ENCODE measurements around the gene SLC6A9.

Gene SLC6A9

GRCh38 chr1:44074415-44074814, 43.2 kb upstream of the SLC6A9 start:
- no peak overlapping the region for H3K4ac ChIP-seq (ENCODE audit: low read depth, low read length)
- H4K8ac ChIP-seq (ENCODE audit: low read depth, low read length) = no peak overlapping the region
- no peak overlapping the region for H3K27ac ChIP-seq (ENCODE audit: low read depth, low read length)
- H3K4me1 ChIP-seq (ENCODE audit: control insufficient read depth, low read depth, low read length) = no peaks in the 10 kb centered on the region
- H3K36me3 ChIP-seq (ENCODE audit: control insufficient read depth, insufficient read depth, low read length) = no peaks in the 10 kb centered on the region
- H3K79me1 ChIP-seq (ENCODE audit: low read length) = no peaks in the 10 kb centered on the region
- no peak overlapping the region for H2BK5ac ChIP-seq (ENCODE audit: low read length)
- no peak overlapping the region for H4K5ac ChIP-seq (ENCODE audit: low read length)
- H2BK120ac ChIP-seq (ENCODE audit: low read depth, low read length) = no peak overlapping the region
- H3K4me2 ChIP-seq (ENCODE audit: low read length) = no peak overlapping the region
- no peak overlapping the region for H2AK5ac ChIP-seq (ENCODE audit: low read length)
- no CpG with 5 or more reads among the region's 3 CpGs for WGBS (ENCODE audit: extremely low coverage, insufficient coverage, low lambda C conversion rate)
- no peak overlapping the region for H2BK15ac ChIP-seq (replicated peaks; ENCODE audit: low read depth)
- no peaks in the 10 kb centered on the region for H3K79me2 ChIP-seq (ENCODE audit: control insufficient read depth, insufficient read depth, low read length)
- H3K23ac ChIP-seq (ENCODE audit: low read length) = no peak overlapping the region
- DNase-seq = no peak
- no peak overlapping the region for H3K4me3 ChIP-seq (ENCODE audit: low read length)
- H3K27me3 ChIP-seq (ENCODE audit: insufficient read depth, low read length, poor library complexity) = no peaks in the 10 kb centered on the region
- H3K9ac ChIP-seq (ENCODE audit: low read length) = no peak overlapping the region
- H3K18ac ChIP-seq (ENCODE audit: low read length) = no peak overlapping the region
- no peak overlapping the region for H3K56ac ChIP-seq (ENCODE audit: low read length)

DNA sequence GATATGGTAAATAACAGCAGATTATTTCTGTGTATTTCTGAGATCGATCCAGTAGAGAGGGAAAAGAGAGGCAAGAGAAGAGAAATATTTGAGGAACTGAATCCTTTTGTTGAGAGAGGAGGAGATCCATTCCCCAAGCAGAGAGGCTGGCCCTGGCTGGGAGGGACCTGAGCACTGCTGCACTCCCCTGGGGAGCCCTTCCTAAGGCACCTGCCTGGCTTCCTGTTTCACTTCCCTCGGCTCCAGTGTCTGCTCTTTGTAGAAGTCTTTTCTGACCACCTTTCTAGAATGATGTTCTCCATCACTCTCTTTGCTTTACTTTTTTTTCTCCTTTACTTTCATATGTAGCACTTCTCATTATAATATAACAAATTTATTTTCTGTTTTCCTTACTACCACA, 42.3 kb upstream of the SLC6A9 start:
- no CpG with 5 or more reads among the region's 2 CpGs for WGBS (ENCODE audit: extremely low coverage, insufficient coverage, low lambda C conversion rate)
- no peak overlapping the region for H3K23ac ChIP-seq (ENCODE audit: low read length)

DNA sequence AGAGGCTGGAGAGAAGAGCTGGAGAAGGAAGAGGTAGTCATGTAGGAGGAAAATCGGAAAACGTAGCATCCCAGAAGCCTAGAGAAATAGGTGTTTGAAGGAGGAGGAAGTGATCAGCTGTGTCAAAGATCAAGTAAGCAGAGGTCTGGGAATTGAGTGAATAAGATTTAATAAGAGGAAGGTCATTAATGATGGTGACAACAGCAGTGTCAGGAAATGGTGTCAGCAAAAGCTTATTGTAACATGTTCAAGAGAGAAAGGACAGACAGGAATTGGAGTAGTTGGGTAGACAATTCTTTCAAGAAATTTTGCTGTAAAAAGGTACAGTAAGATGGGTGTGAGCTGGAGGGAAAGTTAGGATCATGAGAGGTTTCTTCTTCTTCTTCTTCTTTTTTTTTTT, 41.6 kb upstream of the SLC6A9 start:
- H2AK5ac ChIP-seq (ENCODE audit: low read length) = no peak overlapping the region
- no CpG with 5 or more reads among the region's 2 CpGs for WGBS (ENCODE audit: extremely low coverage, insufficient coverage, low lambda C conversion rate)
- no peak for DNase-seq
- no peak overlapping the region for H3K4me3 ChIP-seq (ENCODE audit: low read length)
- H4K5ac ChIP-seq (ENCODE audit: low read length) = no peak overlapping the region
- no peak overlapping the region for H3K4me2 ChIP-seq (ENCODE audit: low read length)
- no peak overlapping the region for H3K4ac ChIP-seq (ENCODE audit: low read depth, low read length)
- no peak overlapping the region for H2BK120ac ChIP-seq (ENCODE audit: low read depth, low read length)
- no peaks in the 10 kb centered on the region for H3K4me1 ChIP-seq (ENCODE audit: control insufficient read depth, low read depth, low read length)
- H3K79me1 ChIP-seq (ENCODE audit: low read length) = no peaks in the 10 kb centered on the region
- H4K8ac ChIP-seq (ENCODE audit: low read depth, low read length) = no peak overlapping the region
- no peak overlapping the region for H3K18ac ChIP-seq (ENCODE audit: low read length)
- no peak overlapping the region for H3K56ac ChIP-seq (ENCODE audit: low read length)
- no peak overlapping the region for H2BK5ac ChIP-seq (ENCODE audit: low read length)
- no peak overlapping the region for H3K27ac ChIP-seq (ENCODE audit: low read depth, low read length)
- H3K27me3 ChIP-seq (ENCODE audit: insufficient read depth, low read length, poor library complexity) = no peaks in the 10 kb centered on the region
- H2BK15ac ChIP-seq (replicated peaks; ENCODE audit: low read depth) = no peak overlapping the region
- H3K79me2 ChIP-seq (ENCODE audit: control insufficient read depth, insufficient read depth, low read length) = no peaks in the 10 kb centered on the region
- H3K36me3 ChIP-seq (ENCODE audit: control insufficient read depth, insufficient read depth, low read length) = no peaks in the 10 kb centered on the region
- H3K9ac ChIP-seq (ENCODE audit: low read length) = no peak overlapping the region
- no peak overlapping the region for H3K23ac ChIP-seq (ENCODE audit: low read length)

More for the DNA sequence above, 42.3 kb upstream of the SLC6A9 start:
- Histone ChIP-seq H3K4me2 (ENCODE audit: low read length) (no peak overlapping the region), H3K27me3 (ENCODE audit: insufficient read depth, low read length, poor library complexity) (no peaks in the 10 kb centered on the region), H4K5ac (ENCODE audit: low read length) (no peak overlapping the region), H3K79me1 (ENCODE audit: low read length) (no peaks in the 10 kb centered on the region), H3K18ac (ENCODE audit: low read length) (no peak overlapping the region), H3K4me3 (ENCODE audit: low read length) (no peak overlapping the region), H3K27ac (ENCODE audit: low read depth, low read length) (no peak overlapping the region), H3K56ac (ENCODE audit: low read length) (no peak overlapping the region), H3K4me1 (ENCODE audit: control insufficient read depth, low read depth, low read length) (no peaks in the 10 kb centered on the region), H2BK120ac (ENCODE audit: low read depth, low read length) (no peak overlapping the region), H3K4ac (ENCODE audit: low read depth, low read length) (no peak overlapping the region), H2BK5ac (ENCODE audit: low read length) (no peak overlapping the region), H3K9ac (ENCODE audit: low read length) (no peak overlapping the region), H2BK15ac (replicated peaks; ENCODE audit: low read depth) (no peak overlapping the region), H3K36me3 (ENCODE audit: control insufficient read depth, insufficient read depth, low read length) (no peaks in the 10 kb centered on the region), H2AK5ac (ENCODE audit: low read length) (no peak overlapping the region), H3K79me2 (ENCODE audit: control insufficient read depth, insufficient read depth, low read length) (no peaks in the 10 kb centered on the region), H4K8ac (ENCODE audit: low read depth, low read length) (no peak overlapping the region)
- DNase-seq = no peak

GRCh38 chr1:44072204-44072603, 40.9 kb upstream of the SLC6A9 start:
- H3K4me1 ChIP-seq (ENCODE audit: control insufficient read depth, low read depth, low read length) = no peaks in the 10 kb centered on the region
- H3K36me3 ChIP-seq (ENCODE audit: control insufficient read depth, insufficient read depth, low read length) = no peaks in the 10 kb centered on the region
- H3K79me2 ChIP-seq (ENCODE audit: control insufficient read depth, insufficient read depth, low read length) = no peaks in the 10 kb centered on the region
- no peak overlapping the region for H2BK120ac ChIP-seq (ENCODE audit: low read depth, low read length)
- H2BK15ac ChIP-seq (replicated peaks; ENCODE audit: low read depth) = no peak overlapping the region
- H3K79me1 ChIP-seq (ENCODE audit: low read length) = no peaks in the 10 kb centered on the region
- H4K8ac ChIP-seq (ENCODE audit: low read depth, low read length) = no peak overlapping the region
- H3K4ac ChIP-seq (ENCODE audit: low read depth, low read length) = no peak overlapping the region
- H3K23ac ChIP-seq (ENCODE audit: low read length) = no peak overlapping the region
- H3K27me3 ChIP-seq (ENCODE audit: insufficient read depth, low read length, poor library complexity) = no peaks in the 10 kb centered on the region
- H3K56ac ChIP-seq (ENCODE audit: low read length) = no peak overlapping the region
- DNase-seq = no peak
- no peak overlapping the region for H3K4me3 ChIP-seq (ENCODE audit: low read length)
- no peak overlapping the region for H3K4me2 ChIP-seq (ENCODE audit: low read length)
- H3K18ac ChIP-seq (ENCODE audit: low read length) = no peak overlapping the region
- H3K27ac ChIP-seq (ENCODE audit: low read depth, low read length) = no peak overlapping the region
- no peak overlapping the region for H4K5ac ChIP-seq (ENCODE audit: low read length)
- no peak overlapping the region for H2AK5ac ChIP-seq (ENCODE audit: low read length)
- H3K9ac ChIP-seq (ENCODE audit: low read length) = no peak overlapping the region
- no peak overlapping the region for H2BK5ac ChIP-seq (ENCODE audit: low read length)

DNA sequence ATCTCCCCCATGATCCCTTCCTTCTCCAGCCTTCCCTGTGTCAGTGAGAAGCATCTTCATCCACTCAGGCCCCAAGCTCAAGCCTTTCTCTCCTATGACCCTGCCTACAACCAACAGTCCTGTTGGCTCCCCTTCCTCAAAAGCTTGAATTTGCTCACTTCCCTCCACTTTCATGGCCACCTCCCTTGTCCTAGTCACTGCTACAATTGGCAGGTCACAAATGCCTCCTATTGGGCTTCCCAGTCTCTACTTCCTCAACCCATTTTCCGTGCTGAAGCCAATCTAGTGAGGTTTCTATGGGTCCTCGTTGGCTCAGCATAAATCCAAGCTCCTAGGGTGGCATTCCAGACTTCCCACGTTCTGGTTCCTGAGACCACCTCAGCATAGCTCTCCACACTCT, 40.2 kb upstream of the SLC6A9 start:
- H2BK15ac ChIP-seq (replicated peaks; ENCODE audit: low read depth) = no peak overlapping the region
- no peak overlapping the region for H3K4me2 ChIP-seq (ENCODE audit: low read length)
- no peaks in the 10 kb centered on the region for H3K36me3 ChIP-seq (ENCODE audit: control insufficient read depth, insufficient read depth, low read length)
- no peak overlapping the region for H3K4me3 ChIP-seq (ENCODE audit: low read length)
- no peak overlapping the region for H3K9ac ChIP-seq (ENCODE audit: low read length)
- no peaks in the 10 kb centered on the region for H3K4me1 ChIP-seq (ENCODE audit: control insufficient read depth, low read depth, low read length)
- no peak overlapping the region for H3K23ac ChIP-seq (ENCODE audit: low read length)
- no peak overlapping the region for H4K8ac ChIP-seq (ENCODE audit: low read depth, low read length)
- H3K18ac ChIP-seq (ENCODE audit: low read length) = no peak overlapping the region
- H3K27me3 ChIP-seq (ENCODE audit: insufficient read depth, low read length, poor library complexity) = no peaks in the 10 kb centered on the region
- no peak overlapping the region for H4K5ac ChIP-seq (ENCODE audit: low read length)
- no peak for DNase-seq
- no peak overlapping the region for H3K27ac ChIP-seq (ENCODE audit: low read depth, low read length)
- H2BK5ac ChIP-seq (ENCODE audit: low read length) = no peak overlapping the region
- H2AK5ac ChIP-seq (ENCODE audit: low read length) = no peak overlapping the region
- H3K56ac ChIP-seq (ENCODE audit: low read length) = no peak overlapping the region
- H3K4ac ChIP-seq (ENCODE audit: low read depth, low read length) = no peak overlapping the region
- no CpG with 5 or more reads among the region's 3 CpGs for WGBS (ENCODE audit: extremely low coverage, insufficient coverage, low lambda C conversion rate)
- no peak overlapping the region for H2BK120ac ChIP-seq (ENCODE audit: low read depth, low read length)
- no peaks in the 10 kb centered on the region for H3K79me2 ChIP-seq (ENCODE audit: control insufficient read depth, insufficient read depth, low read length)
- H3K79me1 ChIP-seq (ENCODE audit: low read length) = no peaks in the 10 kb centered on the region

- H3K79me2 ChIP-seq (ENCODE audit: control insufficient read depth, insufficient read depth, low read length) = no peaks in the 10 kb centered on the region
- no peak overlapping the region for H3K4me3 ChIP-seq (ENCODE audit: low read length)
- no peak for DNase-seq
- no peaks in the 10 kb centered on the region for H3K4me1 ChIP-seq (ENCODE audit: control insufficient read depth, low read depth, low read length)
- H2BK15ac ChIP-seq (replicated peaks; ENCODE audit: low read depth) = no peak overlapping the region
- H3K4ac ChIP-seq (ENCODE audit: low read depth, low read length) = no peak overlapping the region
- H3K9ac ChIP-seq (ENCODE audit: low read length) = no peak overlapping the region
- no peak overlapping the region for H3K4me2 ChIP-seq (ENCODE audit: low read length)
- no peak overlapping the region for H2AK5ac ChIP-seq (ENCODE audit: low read length)
- H3K36me3 ChIP-seq (ENCODE audit: control insufficient read depth, insufficient read depth, low read length) = no peaks in the 10 kb centered on the region
- WGBS (ENCODE audit: extremely low coverage, insufficient coverage, low lambda C conversion rate) = no CpG with 5 or more reads among the region's 2 CpGs
- H2BK5ac ChIP-seq (ENCODE audit: low read length) = no peak overlapping the region
- H3K27me3 ChIP-seq (ENCODE audit: insufficient read depth, low read length, poor library complexity) = no peaks in the 10 kb centered on the region
- no peak overlapping the region for H3K56ac ChIP-seq (ENCODE audit: low read length)
- H3K18ac ChIP-seq (ENCODE audit: low read length) = no peak overlapping the region
- H4K8ac ChIP-seq (ENCODE audit: low read depth, low read length) = no peak overlapping the region
- no peak overlapping the region for H4K5ac ChIP-seq (ENCODE audit: low read length)
- no peak overlapping the region for H2BK120ac ChIP-seq (ENCODE audit: low read depth, low read length)
- no peak overlapping the region for H3K23ac ChIP-seq (ENCODE audit: low read length)
- H3K27ac ChIP-seq (ENCODE audit: low read depth, low read length) = no peak overlapping the region
- no peaks in the 10 kb centered on the region for H3K79me1 ChIP-seq (ENCODE audit: low read length)
Measured at GRCh38 chr1:44068442-44068921, 37.2 kb upstream of the SLC6A9 start.
